Stomach (tissue), 4 donors: Measurements from ENCODE around the gene CFI.

Source experiments
- CTCF ChIP-seq, 7 experiments: fragments of 450-650 bp in 4 of 7; fragments of 200-600 bp in 3 of 7; sonication (generic) in 3 of 7; IDR thresholded peaks; one replicate each; pipeline ENCODE4 v1.5.1; 2016 to 2019; ENCODE audit warnings: antibody characterized with exemption in 7 of 7, control low read depth in 2 of 7, mild to moderate bottlenecking in 1 of 7
- EP300 ChIP-seq: sonication (generic); formaldehyde crosslinking; IDR thresholded peaks from one replicate; pipeline ENCODE4 v1.6.1; 2017; ENCODE audit warnings: antibody characterized with exemption
- POLR2AphosphoS5 ChIP-seq, 3 donors: sonication (generic); formaldehyde crosslinking; IDR thresholded peaks; one replicate each; pipeline ENCODE4 v1.6.1; 2016; ENCODE audit warnings: antibody characterized with exemption in 3 of 3

GRCh38 chr4:109708435-109708834 is 93.4 kb downstream of the CFI start:
- no peak for TF ChIP-seq CTCF (IDR thresholded peaks at IDR 0.05)
- TF ChIP-seq EP300 = no peak
- no peak for TF ChIP-seq POLR2AphosphoS5 (IDR thresholded peaks at IDR 0.05)
